ENCODE measurements around the gene SKAP2.

Gene SKAP2

DNA sequence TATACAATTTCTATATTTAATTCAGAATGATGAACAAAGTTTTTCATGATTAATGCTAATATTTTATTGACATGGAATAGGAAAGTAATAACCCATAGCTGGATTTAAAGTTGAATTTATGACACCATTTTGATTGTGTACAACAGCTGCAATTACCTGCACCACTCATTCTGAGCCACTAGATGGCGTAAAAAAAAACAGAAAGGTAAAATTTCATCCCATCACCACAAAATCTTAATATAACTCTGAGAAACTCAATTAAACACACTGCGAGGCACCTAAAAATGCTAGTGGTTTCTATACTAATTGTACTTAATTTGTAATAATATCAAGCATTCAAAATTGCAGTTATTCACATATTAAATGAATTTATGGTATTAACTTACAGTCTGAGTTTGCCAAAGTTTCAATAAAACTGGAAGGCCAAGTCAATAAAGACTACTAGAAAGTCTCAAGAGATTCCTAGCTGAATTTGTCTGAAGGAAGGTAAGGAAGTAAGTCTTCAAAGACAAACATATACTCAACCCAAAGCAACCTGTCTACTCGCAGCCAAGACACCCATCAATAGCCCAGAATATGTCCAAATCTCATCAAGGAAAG is 182.5 kb downstream of the SKAP2 start:
- TF ChIP-seq, protein P1, sequence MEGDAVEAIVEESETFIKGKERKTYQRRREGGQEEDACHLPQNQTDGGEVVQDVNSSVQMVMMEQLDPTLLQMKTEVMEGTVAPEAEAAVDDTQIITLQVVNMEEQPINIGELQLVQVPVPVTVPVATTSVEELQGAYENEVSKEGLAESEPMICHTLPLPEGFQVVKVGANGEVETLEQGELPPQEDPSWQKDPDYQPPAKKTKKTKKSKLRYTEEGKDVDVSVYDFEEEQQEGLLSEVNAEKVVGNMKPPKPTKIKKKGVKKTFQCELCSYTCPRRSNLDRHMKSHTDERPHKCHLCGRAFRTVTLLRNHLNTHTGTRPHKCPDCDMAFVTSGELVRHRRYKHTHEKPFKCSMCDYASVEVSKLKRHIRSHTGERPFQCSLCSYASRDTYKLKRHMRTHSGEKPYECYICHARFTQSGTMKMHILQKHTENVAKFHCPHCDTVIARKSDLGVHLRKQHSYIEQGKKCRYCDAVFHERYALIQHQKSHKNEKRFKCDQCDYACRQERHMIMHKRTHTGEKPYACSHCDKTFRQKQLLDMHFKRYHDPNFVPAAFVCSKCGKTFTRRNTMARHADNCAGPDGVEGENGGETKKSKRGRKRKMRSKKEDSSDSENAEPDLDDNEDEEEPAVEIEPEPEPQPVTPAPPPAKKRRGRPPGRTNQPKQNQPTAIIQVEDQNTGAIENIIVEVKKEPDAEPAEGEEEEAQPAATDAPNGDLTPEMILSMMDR (IDR thresholded peaks at IDR 0.05; ENCODE audit: extremely low read depth, missing control alignments), result peak; percentile 58
- peak; percentile 15 for DNase-seq (ENCODE audit: low spot score)

DNA sequence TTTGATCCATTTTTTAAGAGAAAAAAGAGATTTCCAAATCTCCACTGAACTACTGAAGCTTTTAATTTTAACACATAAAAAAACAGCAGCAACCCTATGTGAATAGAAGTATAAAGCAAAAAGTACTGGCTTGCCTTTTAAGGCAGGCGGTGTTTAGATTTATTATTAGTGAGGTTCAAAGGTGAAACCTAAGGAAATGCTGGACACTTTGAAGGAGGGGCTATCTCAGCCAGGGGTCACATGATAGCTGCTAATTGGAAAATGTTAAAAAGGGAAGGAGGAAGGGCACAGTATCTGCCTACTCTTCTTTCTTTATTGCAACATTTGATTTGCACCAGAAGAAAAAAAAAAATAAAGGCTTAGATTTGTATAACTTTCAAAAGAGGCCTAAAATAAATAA is 183.8 kb downstream of the SKAP2 start:
- DNase-seq (ENCODE audit: low spot score), result no peak
- TF ChIP-seq, protein P1 (IDR thresholded peaks at IDR 0.05; ENCODE audit: extremely low read depth, missing control alignments), result no peak

DNA sequence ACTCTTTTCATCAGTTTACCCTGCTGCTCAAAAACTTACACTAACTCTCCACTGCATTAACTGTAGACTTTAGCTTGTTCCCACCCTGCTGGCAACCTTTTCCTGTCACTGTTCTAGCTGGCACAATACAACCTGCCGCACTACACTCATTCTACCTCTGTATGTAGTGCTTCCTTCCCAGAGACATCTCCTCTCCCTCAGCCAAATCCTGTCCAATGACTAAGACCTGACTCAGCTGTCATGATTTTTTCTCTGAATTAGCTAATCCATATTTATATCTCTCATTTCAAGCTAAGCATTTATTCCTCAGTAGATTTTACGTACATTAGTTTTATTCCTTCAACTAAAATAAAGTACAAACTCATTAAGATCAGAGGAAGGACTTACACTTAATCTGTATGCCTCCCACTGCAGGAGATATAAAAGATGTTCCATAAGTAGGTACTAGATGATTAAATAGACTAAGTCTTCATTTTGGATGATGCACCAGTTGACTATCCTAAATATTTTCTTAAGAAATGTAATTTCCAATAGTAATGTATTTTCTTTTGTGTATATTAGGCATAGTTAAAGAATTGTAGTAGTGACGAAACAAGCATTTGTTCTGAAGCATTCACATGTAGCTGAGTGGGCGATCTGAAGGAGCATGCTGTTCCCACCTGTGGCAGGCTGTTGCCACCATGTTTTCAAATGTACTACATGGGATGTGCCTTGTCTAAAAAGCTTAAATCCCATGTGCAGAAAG is 189.1 kb downstream of the SKAP2 start:
- no peak for DNase-seq (ENCODE audit: low spot score)
- TF ChIP-seq, protein P1 (IDR thresholded peaks at IDR 0.05; ENCODE audit: extremely low read depth, missing control alignments), result no peak

DNA sequence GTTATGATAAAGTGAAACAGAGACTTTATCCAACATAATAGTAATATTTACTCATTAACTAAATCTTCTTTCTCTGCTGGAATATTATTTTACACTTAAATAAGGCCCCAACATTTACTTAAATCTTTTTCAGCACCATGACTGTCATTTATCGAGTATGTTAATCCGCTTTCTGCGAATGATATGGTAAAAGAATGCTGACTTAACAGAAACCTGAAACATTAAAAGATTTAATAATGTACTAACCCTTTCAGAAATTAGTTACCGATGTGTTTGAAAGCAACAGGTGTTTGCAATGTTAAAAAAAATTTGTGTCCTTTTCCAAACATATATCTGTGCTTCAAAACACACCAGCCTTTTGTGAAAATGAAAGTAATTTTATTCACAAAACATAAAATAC is 190.5 kb downstream of the SKAP2 start:
- no peak for DNase-seq (ENCODE audit: low spot score)
- TF ChIP-seq, protein P1 (IDR thresholded peaks at IDR 0.05; ENCODE audit: extremely low read depth, missing control alignments), result no peak

DNA sequence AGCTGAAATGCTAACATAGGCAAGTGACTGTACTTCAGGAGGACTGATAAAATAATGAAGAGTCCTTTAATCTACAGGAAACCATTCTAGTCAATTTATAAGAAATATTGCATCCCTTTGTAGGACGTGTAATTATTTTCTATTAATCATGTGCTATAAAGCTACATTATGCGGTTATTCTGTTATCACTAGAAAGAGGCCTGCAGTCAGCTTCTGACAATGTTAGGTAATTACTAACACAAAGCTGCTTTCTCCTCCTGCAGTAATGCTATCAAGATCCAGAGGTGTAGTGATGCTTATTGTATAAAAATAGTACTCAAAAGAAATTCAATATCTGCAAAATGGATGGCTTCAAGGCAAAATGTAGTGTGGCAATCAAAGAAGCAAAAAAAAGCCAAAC is 191.1 kb downstream of the SKAP2 start:
- DNase-seq (ENCODE audit: low spot score), result no peak
- TF ChIP-seq, protein P1 (IDR thresholded peaks at IDR 0.05; ENCODE audit: extremely low read depth, missing control alignments), result no peak

DNA sequence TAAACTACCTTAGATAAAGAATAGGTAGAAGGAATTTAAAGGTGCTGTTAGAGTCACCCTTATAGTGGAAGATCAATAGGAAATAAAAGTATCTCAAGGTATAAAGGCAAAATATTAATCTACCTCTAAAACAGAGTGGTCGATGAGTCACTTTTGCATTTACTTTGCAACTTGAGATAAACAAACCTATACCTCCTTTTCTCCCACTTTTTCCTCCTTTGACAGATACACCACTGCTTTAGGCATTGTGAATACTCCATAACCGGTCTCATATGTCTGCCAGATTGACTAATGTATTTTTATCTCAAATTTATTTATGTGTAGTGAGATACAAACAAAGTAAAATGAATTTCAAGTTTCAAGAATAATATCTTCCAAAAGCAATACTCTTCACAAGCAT is 193.5 kb downstream of the SKAP2 start:
- DNase-seq (ENCODE audit: low spot score), result no peak
- TF ChIP-seq, protein P1 (IDR thresholded peaks at IDR 0.05; ENCODE audit: extremely low read depth, missing control alignments), result no peak

DNA sequence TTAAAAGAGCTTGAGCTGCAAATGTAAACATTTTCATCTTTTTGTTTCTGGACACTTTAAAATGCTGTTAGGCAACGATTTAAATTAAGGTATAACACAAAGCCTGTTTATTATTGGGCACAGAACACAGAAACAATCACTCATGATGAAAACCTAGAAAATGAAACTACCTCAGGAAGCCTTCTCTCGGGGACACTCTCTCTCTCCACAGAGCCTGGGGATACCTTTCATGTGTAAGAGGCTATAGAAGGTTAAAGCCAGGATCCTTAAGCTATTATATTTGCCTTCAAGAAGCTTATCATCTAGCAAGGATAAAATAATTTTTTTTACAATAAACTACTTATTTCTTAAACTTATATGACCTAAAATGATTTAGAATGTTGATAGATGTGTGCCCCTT is 194.1 kb downstream of the SKAP2 start:
- no peak for DNase-seq (ENCODE audit: low spot score)
- TF ChIP-seq, protein P1 (IDR thresholded peaks at IDR 0.05; ENCODE audit: extremely low read depth, missing control alignments), result no peak

Measured in GM20000 (cell line).